Activated T-cell treated with anti-CD3 and anti-CD28 coated beads, Interleukin-2, amount 50 U/mL, for 72 hours (primary cell): ENCODE results near the gene ZNF76. TPM values are rescaled to one million over a fixed set of nuclear protein-coding genes. Genes with fewer than 3 reads are reported as not detected.

Experiments used
- ATAC-seq, 2 donors: fragments of 150-1000 bp; cut with Tn5 transposase; replicated peaks in 1 of 2; 2 replicates each; pipeline ENCODE4 v1.10.0; 2021; ENCODE audit warnings: moderate library complexity in 2 of 2, mild to moderate bottlenecking in 1 of 2
- DNase-seq, 2 donors: peaks; one replicate each; pipeline ENCODE4 v3.0.0; 2021 to 2022; ENCODE audit warnings: mixed read lengths in 1 of 2
- H3K27ac Mint-ChIP-seq: one replicate; pipeline ENCODE4 v1.8.0; 2022; ENCODE audit warnings: mild to moderate bottlenecking, moderate library complexity, mixed read lengths
- H3K27me3 Mint-ChIP-seq: one replicate; pipeline ENCODE4 v1.8.0; 2022; ENCODE audit warnings: low read depth, mixed read lengths
- H3K36me3 Mint-ChIP-seq, 2 donors: one replicate each; pipeline ENCODE4 v1.8.0; 2022; ENCODE audit warnings: mixed read lengths in 2 of 2, mild to moderate bottlenecking in 1 of 2; ENCODE audit not compliant: insufficient read depth in 2 of 2
- H3K4me1 Mint-ChIP-seq: one replicate; pipeline ENCODE4 v1.8.0; 2022; ENCODE audit warnings: low read depth, mixed read lengths
- H3K4me3 Mint-ChIP-seq, 2 donors: one replicate each; pipeline ENCODE4 v1.8.0; 2022; ENCODE audit warnings: mild to moderate bottlenecking in 2 of 2, mixed read lengths in 2 of 2, moderate library complexity in 2 of 2
- H3K9me3 Mint-ChIP-seq, 2 donors: one replicate each; pipeline ENCODE4 v1.8.0; 2022; ENCODE audit warnings: mixed read lengths in 2 of 2
- total RNA-seq, 2 donors: library from RNA; stranded (reverse); gene quantifications; one replicate each; pipeline ENCODE4 v1.2.3, GENCODE V29; 2022

ZNF76 gene
- total RNA-seq, 2 donors from 2014 or later, result 52.1 to 55.9 TPM

GRCh38 chr6:35291491-35291890 is 32.0 kb downstream of the ZNF76 start:
- no peak overlapping the region for H3K4me3 Mint-ChIP-seq
- no peak overlapping the region for H3K27ac Mint-ChIP-seq
- peaks cover 3 to 9% of the 10 kb centered on the region in 2 donors for H3K36me3 Mint-ChIP-seq

GRCh38 chr6:35292494-35292893 is 33.0 kb downstream of the ZNF76 start:
- H3K4me1 Mint-ChIP-seq, result peaks cover 4% of the 10 kb centered on the region
- DNase-seq (no peak), ATAC-seq (no peak)
- no peaks in the 10 kb centered on the region for H3K27me3 Mint-ChIP-seq
- H3K4me3 Mint-ChIP-seq, result no peak overlapping the region
- peak overlapping the region; percentile 70 for H3K27ac Mint-ChIP-seq
- H3K36me3 Mint-ChIP-seq, result peaks cover 1 to 9% of the 10 kb centered on the region in 2 donors
- no peaks in the 10 kb centered on the region for H3K9me3 Mint-ChIP-seq

More at GRCh38 chr6:35291491-35291890, 32.0 kb downstream of the ZNF76 start:
- no peaks in the 10 kb centered on the region for H3K9me3 Mint-ChIP-seq
- ATAC-seq (no peak), DNase-seq (no peak)
- H3K27me3 Mint-ChIP-seq, result no peaks in the 10 kb centered on the region
- H3K4me1 Mint-ChIP-seq, result no peaks in the 10 kb centered on the region

GRCh38 chr6:35293681-35294080 is 34.1 kb downstream of the ZNF76 start:
- H3K27ac Mint-ChIP-seq, result no peak overlapping the region
- H3K9me3 Mint-ChIP-seq, result no peaks in the 10 kb centered on the region
- ATAC-seq (no peak), DNase-seq (no peak)
- H3K27me3 Mint-ChIP-seq, result no peaks in the 10 kb centered on the region
- peaks cover 1 to 8% of the 10 kb centered on the region in 2 donors for H3K36me3 Mint-ChIP-seq
- peaks cover 7% of the 10 kb centered on the region for H3K4me1 Mint-ChIP-seq
- no peak overlapping the region for H3K4me3 Mint-ChIP-seq

- peaks cover 14% of the 10 kb centered on the region for H3K4me1 Mint-ChIP-seq
- no peaks in the 10 kb centered on the region for H3K27me3 Mint-ChIP-seq
- no peaks in the 10 kb centered on the region for H3K9me3 Mint-ChIP-seq
- H3K36me3 Mint-ChIP-seq, result peaks cover 2 to 4% of the 10 kb centered on the region in 2 donors
- ATAC-seq (no peak), DNase-seq (peak; percentile 47 to 53)
- H3K27ac Mint-ChIP-seq, result no peak overlapping the region
- no peak overlapping the region for H3K4me3 Mint-ChIP-seq
These were observed 34.9 kb downstream of the ZNF76 start for GRCh38 chr6:35294308-35294945.

- no peaks in the 10 kb centered on the region for H3K9me3 Mint-ChIP-seq
- DNase-seq (no peak), ATAC-seq (no peak)
- H3K27ac Mint-ChIP-seq, result no peak overlapping the region
- H3K4me3 Mint-ChIP-seq, result no peak overlapping the region
- no peaks in the 10 kb centered on the region for H3K27me3 Mint-ChIP-seq
- H3K36me3 Mint-ChIP-seq, result peaks cover 3 to 4% of the 10 kb centered on the region in 2 donors
- H3K4me1 Mint-ChIP-seq, result peaks cover 20% of the 10 kb centered on the region
These were observed 35.5 kb downstream of the ZNF76 start for GRCh38 chr6:35295036-35295435.

GRCh38 chr6:35295521-35296315 is 36.2 kb downstream of the ZNF76 start:
- H3K36me3 Mint-ChIP-seq, result peaks cover 3 to 4% of the 10 kb centered on the region in 2 donors

GRCh38 chr6:35296931-35297600 is 37.5 kb downstream of the ZNF76 start:
- Mint-ChIP-seq H3K36me3 (peaks cover 3 to 4% of the 10 kb centered on the region in 2 donors), H3K9me3 (no peaks in the 10 kb centered on the region), H3K4me1 (peaks cover 41% of the 10 kb centered on the region)

More at GRCh38 chr6:35295521-35296315, 36.2 kb downstream of the ZNF76 start:
- Mint-ChIP-seq H3K4me1 (peaks cover 27% of the 10 kb centered on the region), H3K27ac (no peak overlapping the region), H3K27me3 (no peaks in the 10 kb centered on the region), H3K4me3 (no peak overlapping the region), H3K9me3 (no peaks in the 10 kb centered on the region)
- no peak for DNase-seq
- no peak for ATAC-seq

GRCh38 chr6:35297601-35298481 is 38.3 kb downstream of the ZNF76 start, which contains the start of gene DEF6:
Gene DEF6, plus strand, starts transcription at chr6:35297818. Its CDS starts 39 bp downstream, at chr6:35297857.
- Mint-ChIP-seq H3K4me3 (peak within 1 kb of the TSS; percentile 83 to 95), H3K27ac (peak within 1 kb of the TSS; percentile 38), H3K9me3 (no peaks in the 10 kb centered on the region), H3K36me3 (peaks cover 3 to 4% of the 10 kb centered on the region in 2 donors), H3K4me1 (peaks cover 48% of the 10 kb centered on the region), H3K27me3 (no peaks in the 10 kb centered on the region)
- DNase-seq (peak; percentile 88 to 89), ATAC-seq (peak; percentile 87)

More at GRCh38 chr6:35296931-35297600, 37.5 kb downstream of the ZNF76 start:
- DNase-seq, result no peak
- no peaks in the 10 kb centered on the region for H3K27me3 Mint-ChIP-seq
- peak overlapping the region; percentile 83 to 95 for H3K4me3 Mint-ChIP-seq
- no peak overlapping the region for H3K27ac Mint-ChIP-seq
- ATAC-seq, result no peak

GRCh38 chr6:35298625-35299140 is 39.1 kb downstream of the ZNF76 start:
- Mint-ChIP-seq H3K9me3 (no peaks in the 10 kb centered on the region), H3K4me1 (peaks cover 57% of the 10 kb centered on the region), H3K27me3 (no peaks in the 10 kb centered on the region), H3K4me3 (peak overlapping the region; percentile 83 to 95), H3K36me3 (peaks cover 3 to 7% of the 10 kb centered on the region in 2 donors), H3K27ac (peak overlapping the region; percentile 38)
- DNase-seq (peak in 1 of 2 donors; percentile 23), ATAC-seq (no peak)

- H3K9me3 Mint-ChIP-seq, result no peaks in the 10 kb centered on the region
- no peak for ATAC-seq
- H3K27ac Mint-ChIP-seq, result peak overlapping the region; percentile 38
- no peaks in the 10 kb centered on the region for H3K27me3 Mint-ChIP-seq
- H3K36me3 Mint-ChIP-seq, result peaks cover 4 to 12% of the 10 kb centered on the region in 2 donors
- H3K4me3 Mint-ChIP-seq, result peak overlapping the region; percentile 83 to 95
- peaks cover 67% of the 10 kb centered on the region for H3K4me1 Mint-ChIP-seq
- no peak for DNase-seq
These were observed 40.1 kb downstream of the ZNF76 start for GRCh38 chr6:35299674-35300073.

GRCh38 chr6:35300848-35301247 is 41.3 kb downstream of the ZNF76 start:
- H3K4me3 Mint-ChIP-seq, result peak overlapping the region; percentile 83 to 95
- no peak for ATAC-seq
- peaks cover 68% of the 10 kb centered on the region for H3K4me1 Mint-ChIP-seq
- peak in 1 of 2 donors; percentile 35 for DNase-seq
- H3K27ac Mint-ChIP-seq, result peak overlapping the region; percentile 38
- no peaks in the 10 kb centered on the region for H3K9me3 Mint-ChIP-seq
- H3K36me3 Mint-ChIP-seq, result peaks cover 4 to 12% of the 10 kb centered on the region in 2 donors
- no peaks in the 10 kb centered on the region for H3K27me3 Mint-ChIP-seq
